Measurements from ENCODE around the gene ADSS1. TPM values are rescaled to one million over a fixed set of nuclear protein-coding genes. Genes with fewer than 3 reads are reported as not detected.

ADSS1 gene
- total RNA-seq, 1 donor from 2014 or later, result 6.9 TPM

- DNase-seq (ENCODE audit: extremely low spot score, unreplicated experiment), result no peak
- no peak overlapping the region for H3K27ac Mint-ChIP-seq
- TF ChIP-seq, protein P1, sequence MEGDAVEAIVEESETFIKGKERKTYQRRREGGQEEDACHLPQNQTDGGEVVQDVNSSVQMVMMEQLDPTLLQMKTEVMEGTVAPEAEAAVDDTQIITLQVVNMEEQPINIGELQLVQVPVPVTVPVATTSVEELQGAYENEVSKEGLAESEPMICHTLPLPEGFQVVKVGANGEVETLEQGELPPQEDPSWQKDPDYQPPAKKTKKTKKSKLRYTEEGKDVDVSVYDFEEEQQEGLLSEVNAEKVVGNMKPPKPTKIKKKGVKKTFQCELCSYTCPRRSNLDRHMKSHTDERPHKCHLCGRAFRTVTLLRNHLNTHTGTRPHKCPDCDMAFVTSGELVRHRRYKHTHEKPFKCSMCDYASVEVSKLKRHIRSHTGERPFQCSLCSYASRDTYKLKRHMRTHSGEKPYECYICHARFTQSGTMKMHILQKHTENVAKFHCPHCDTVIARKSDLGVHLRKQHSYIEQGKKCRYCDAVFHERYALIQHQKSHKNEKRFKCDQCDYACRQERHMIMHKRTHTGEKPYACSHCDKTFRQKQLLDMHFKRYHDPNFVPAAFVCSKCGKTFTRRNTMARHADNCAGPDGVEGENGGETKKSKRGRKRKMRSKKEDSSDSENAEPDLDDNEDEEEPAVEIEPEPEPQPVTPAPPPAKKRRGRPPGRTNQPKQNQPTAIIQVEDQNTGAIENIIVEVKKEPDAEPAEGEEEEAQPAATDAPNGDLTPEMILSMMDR (conservative IDR thresholded peaks at IDR 0.05), result no peak
- H3K4me1 Mint-ChIP-seq (ENCODE audit: unreplicated experiment), result peaks cover 5% of the 10 kb centered on the region
- H3K9me3 Mint-ChIP-seq, result no peaks in the 10 kb centered on the region
- peaks cover 5% of the 10 kb centered on the region for H3K36me3 Mint-ChIP-seq
- no peaks in the 10 kb centered on the region for H3K27me3 Mint-ChIP-seq
- H3K4me3 Mint-ChIP-seq, result no peak overlapping the region
These were observed 4.7 kb upstream of the ADSS1 start for GRCh38 chr14:104719343-104719742.

DNA sequence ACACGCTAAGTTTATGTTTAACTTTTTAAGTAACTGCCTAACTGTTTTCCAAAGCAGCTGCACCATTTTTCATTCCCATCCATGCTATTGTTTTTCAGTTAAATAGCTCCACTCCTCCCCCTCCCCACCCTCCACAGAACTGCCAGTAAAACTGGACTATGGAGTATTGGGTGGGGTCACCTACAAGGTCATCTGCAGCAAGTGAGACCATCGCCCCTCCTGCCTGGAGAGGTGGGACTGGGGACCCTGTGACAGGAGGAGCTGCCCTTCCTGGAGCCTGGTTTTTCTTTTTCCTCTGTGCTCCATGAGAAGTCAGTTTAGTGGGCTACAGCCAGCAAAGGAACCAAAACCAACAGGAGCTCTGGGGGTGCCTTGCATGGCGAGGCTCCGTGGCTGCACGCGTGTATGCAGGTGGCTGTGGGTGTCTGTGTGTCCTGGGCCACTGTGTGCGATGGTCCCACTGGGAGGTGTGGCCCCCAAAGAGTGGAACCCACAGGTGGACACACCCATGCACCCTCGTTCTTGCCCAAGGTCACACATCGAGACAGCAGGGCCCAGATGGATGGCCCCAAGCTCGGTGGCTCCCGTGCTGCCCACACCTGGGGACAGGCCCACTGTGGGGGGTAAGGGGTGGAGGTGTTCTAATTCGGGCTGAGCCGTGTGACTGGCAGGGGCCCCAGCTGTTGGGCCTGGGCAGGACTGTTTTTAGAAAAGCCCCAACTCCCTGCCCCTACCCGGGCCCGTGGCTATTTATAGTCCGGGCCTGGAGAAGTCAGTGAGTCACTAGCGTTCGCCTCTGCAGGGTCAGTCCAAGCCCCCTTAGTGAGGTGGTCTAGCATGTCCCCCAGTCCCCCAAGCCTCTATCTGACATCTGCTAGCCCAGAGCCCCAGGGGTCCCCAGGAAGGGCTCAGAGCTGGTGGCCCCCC is 2.3 kb upstream of the ADSS1 start:
- H3K4me3 Mint-ChIP-seq, result peak overlapping the region; percentile 52
- no peaks in the 10 kb centered on the region for H3K9me3 Mint-ChIP-seq
- H3K27me3 Mint-ChIP-seq, result no peaks in the 10 kb centered on the region
- peaks cover 5% of the 10 kb centered on the region for H3K36me3 Mint-ChIP-seq
- H3K4me1 Mint-ChIP-seq (ENCODE audit: unreplicated experiment), result peaks cover 9% of the 10 kb centered on the region
- TF ChIP-seq, protein P1 (conservative IDR thresholded peaks at IDR 0.05), result no peak
- H3K27ac Mint-ChIP-seq, result no peak overlapping the region
- no peak for DNase-seq (ENCODE audit: extremely low spot score, unreplicated experiment)

GRCh38 chr14:104722938-104723650 is 935 bp upstream of the ADSS1 start:
- H3K4me1 Mint-ChIP-seq (ENCODE audit: unreplicated experiment), result peaks cover 9% of the 10 kb centered on the region
- H3K27ac Mint-ChIP-seq, result no peak overlapping the region
- H3K9me3 Mint-ChIP-seq, result no peaks in the 10 kb centered on the region
- TF ChIP-seq, protein P1 (conservative IDR thresholded peaks at IDR 0.05), result no peak
- no peak for DNase-seq (ENCODE audit: extremely low spot score, unreplicated experiment)
- no peaks in the 10 kb centered on the region for H3K36me3 Mint-ChIP-seq
- H3K4me3 Mint-ChIP-seq, result no peak overlapping the region
- H3K27me3 Mint-ChIP-seq, result peaks cover 3% of the 10 kb centered on the region

GRCh38 chr14:104724407-104724980 is 465 bp downstream of the ADSS1 start:
- TF ChIP-seq, protein P1 (conservative IDR thresholded peaks at IDR 0.05), result no peak
- no peak for DNase-seq (ENCODE audit: extremely low spot score, unreplicated experiment)
- Mint-ChIP-seq H3K4me3 (peak overlapping the region; percentile 20), H3K27ac (no peak overlapping the region), H3K27me3 (peaks cover 9% of the 10 kb centered on the region), H3K4me1 (ENCODE audit: unreplicated experiment) (peaks cover 9% of the 10 kb centered on the region), H3K36me3 (no peaks in the 10 kb centered on the region), H3K9me3 (no peaks in the 10 kb centered on the region)

GRCh38 chr14:104724981-104725771 is 1.1 kb downstream of the ADSS1 start:
- peaks cover 9% of the 10 kb centered on the region for H3K27me3 Mint-ChIP-seq
- no peaks in the 10 kb centered on the region for H3K9me3 Mint-ChIP-seq
- H3K4me3 Mint-ChIP-seq, result peak overlapping the region; percentile 79
- no peaks in the 10 kb centered on the region for H3K36me3 Mint-ChIP-seq
- TF ChIP-seq, protein P1 (conservative IDR thresholded peaks at IDR 0.05), result peak; percentile 57
- peaks cover 4% of the 10 kb centered on the region for H3K4me1 Mint-ChIP-seq (ENCODE audit: unreplicated experiment)
- no peak for DNase-seq (ENCODE audit: extremely low spot score, unreplicated experiment)
- H3K27ac Mint-ChIP-seq, result peak overlapping the region; percentile 31

All from type B pancreatic cell (in vitro differentiated cells).